HG03558 (cell line): ENCODE results near the gene CTSE.

Experiments
- ATAC-seq: cut with Tn5 transposase; IDR thresholded peaks from one replicate; pipeline ENCODE4 v1.9.1; 2021; ENCODE audit warnings: moderate number of reproducible peaks; ENCODE audit not compliant: unreplicated experiment; ENCODE audit errors: extremely low read depth

Gene CTSE

GRCh38 chr1:206050655-206051235, 27.1 kb upstream of the CTSE start:
- ATAC-seq: peak; percentile 61

- no peak for ATAC-seq
Observed at GRCh38 chr1:206049919-206050600, 26.4 kb upstream of the CTSE start.

- peak; percentile 32 for ATAC-seq
Observed at GRCh38 chr1:206049293-206049692, 25.6 kb upstream of the CTSE start.

DNA sequence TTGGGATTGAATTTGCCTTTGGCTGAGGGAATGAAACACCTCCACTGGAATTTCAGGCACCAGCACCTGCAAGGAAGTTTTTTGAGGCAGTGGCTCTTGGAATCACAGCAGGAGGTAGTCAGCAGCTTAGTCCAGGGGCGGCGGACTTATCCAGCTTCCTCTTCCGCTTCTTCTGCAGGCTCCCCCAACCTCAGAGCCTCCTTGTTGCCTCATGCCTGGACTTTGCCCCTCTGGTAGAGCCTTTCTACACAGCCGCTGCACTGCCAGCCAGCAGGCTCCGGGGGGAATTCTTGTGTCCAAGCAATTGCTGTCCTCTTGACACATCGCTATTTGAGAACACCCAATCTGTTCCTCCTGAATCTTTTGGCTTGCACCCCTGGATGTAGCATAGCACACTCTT, 24.9 kb upstream of the CTSE start:
- ATAC-seq: no peak

GRCh38 chr1:206047271-206047670, 23.6 kb upstream of the CTSE start:
- no peak for ATAC-seq

DNA sequence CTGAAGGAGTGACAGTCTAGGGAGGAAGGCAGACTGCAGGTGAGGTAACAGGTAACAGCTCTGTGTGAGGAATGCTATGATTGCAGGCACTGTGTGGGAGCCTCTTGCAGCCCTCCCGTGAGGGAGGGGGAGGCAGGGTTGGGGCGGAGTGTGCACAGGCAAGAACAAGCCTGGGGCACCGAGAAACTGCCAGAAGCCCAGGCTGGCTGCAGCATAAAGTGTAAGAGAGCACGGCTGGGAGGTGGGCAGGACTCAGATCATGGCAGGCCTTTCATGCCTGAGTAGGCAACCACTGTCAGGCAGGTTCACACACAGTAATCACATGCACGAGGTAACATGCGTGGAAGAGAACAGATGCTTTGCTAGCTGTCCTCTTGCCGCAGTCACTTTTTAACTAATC, 17.9 kb upstream of the CTSE start:
- ATAC-seq: no peak

DNA sequence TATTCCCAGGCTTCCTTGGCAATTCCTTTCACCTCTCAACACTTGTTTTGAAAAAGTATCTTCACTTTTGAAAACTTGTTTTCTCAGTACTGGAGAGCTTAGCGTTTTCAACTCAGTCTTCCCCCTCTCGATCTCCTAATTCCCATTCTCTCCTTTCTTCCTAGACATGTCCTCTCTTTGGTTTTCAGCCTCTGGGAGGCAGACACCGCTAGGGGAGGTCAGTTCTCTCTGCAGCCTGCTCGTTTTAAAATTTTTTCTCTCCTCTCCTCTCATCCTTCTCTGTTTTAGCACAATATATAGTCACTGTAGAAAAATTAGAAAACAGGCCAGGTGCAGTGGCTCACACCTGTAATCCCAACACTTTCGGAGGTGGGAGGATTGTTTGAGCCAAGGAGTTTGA, 16.6 kb upstream of the CTSE start:
- no peak for ATAC-seq

DNA sequence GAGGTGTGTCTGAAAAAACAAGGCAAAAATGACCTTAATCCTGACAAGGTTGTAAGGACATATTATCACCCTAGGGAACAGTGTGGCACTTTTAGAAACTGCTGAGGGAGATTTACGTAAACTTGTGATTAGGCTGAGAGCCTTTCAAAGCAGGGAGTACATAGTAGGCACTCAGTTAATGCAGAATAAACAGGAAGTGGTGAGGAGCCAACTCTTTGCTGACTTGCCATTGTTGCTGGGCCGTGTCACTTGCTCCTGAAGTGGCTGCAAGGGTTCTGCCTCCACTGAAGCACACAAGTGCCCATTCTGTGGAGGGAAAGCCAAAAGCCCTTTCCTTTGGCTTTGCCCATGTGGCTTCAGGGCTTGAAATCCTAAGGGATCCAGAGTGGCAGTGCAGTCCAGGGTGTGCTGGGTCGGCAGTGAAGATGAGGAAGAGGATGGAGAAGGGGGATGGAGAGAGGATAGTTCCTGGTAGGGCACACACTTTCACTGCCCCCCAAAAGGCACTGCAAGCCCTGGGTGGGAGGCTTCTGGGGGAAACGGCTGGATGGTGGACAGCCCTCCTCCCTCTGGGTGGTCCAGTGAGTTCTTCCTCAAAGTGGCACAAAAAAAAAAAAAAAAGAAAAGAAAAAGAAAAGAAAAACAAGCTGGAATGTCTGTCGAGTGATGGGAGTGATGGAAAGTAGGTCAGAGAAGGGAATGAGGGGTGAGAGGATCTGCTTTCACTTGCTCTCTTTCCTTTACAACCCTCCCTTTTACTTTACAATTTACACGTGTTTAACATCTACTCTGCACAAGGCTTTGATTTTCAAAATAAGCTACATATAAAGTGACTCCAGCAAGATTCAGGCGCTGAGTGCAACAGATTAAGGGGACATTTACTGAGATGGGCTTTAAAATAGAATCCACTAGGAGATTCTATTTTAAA, 15.6 kb upstream of the CTSE start:
- ATAC-seq: no peak

- ATAC-seq: no peak
Observed at GRCh38 chr1:206037581-206037980, 13.9 kb upstream of the CTSE start.

GRCh38 chr1:206036663-206037455, 13.2 kb upstream of the CTSE start:
- ATAC-seq: no peak

DNA sequence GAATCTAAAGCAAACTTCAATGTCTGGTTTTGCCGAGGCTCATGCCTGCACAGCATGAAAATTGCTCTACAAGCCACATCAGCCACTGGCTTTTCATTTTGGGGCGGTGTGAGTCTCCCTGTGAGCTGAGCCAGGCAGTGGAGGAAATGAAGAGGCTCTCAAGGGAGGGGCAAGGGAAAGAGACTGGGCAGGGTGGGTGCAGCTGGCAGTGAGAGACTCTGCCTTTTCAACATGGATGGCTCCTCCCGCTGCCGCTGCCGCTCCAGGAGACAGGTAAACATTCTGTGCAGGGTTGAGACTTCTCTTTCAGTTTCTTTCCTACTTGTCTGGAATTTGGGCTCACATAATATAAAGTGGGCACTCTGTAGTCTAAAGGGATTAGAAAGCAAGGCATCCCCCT, 11.3 kb upstream of the CTSE start:
- ATAC-seq: no peak

DNA sequence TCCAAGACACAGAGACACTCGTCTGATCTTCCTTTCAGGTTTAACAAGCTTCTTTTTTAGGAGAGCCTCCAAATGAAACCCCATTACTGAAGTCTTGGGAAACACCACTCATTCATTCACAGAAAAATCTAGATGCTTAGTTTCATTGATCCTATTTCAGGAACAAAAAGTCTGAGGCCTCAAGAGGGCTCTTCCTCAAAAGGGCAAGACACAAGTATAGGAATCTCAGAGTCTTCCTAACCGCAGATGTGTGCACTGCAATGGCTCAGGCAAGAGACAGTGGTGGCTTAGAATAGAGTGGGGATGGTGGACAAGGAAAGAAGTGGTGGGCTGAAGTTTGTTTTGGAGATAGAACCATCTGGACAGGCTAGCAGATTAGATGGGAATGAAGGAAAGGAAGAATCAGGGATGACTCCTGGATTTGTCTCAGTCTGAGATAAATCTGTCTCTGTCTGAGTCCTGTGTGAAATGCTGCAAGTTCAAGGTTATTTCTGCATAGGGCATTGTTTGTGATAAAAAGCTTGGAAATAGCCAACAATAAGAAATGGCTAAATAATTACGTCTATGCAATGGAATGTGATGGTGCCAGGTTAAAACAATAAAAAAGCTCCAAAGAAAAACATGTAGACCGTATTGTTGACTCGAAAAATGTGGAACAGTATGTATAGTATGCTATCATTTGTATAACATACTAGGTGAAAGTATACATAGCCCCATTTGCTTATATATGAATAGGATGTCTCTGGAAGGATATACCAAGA, 8.9 kb upstream of the CTSE start:
- ATAC-seq: no peak

GRCh38 chr1:206030714-206031113, 7.0 kb upstream of the CTSE start:
- ATAC-seq: peak; percentile 64

DNA sequence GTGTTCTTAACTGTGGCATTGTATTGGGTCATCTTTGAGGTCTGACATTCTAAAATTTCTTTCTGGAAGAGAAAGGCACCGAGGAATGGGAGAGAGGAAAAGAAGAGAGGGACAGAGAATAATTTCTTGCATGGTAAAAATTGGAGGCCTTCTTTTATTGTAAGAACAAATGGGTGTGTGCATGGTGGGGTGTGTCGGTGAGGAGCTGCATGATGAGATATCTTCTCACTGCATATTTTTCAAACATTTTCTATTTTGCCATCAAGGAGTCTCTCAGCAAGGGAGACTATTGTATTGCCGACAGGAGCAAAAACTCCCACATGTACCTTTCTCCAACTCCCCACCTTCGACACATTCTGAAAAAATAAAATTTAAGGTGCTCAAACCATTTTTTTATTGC, 6.5 kb upstream of the CTSE start:
- no peak for ATAC-seq

- no peak for ATAC-seq
Observed at GRCh38 chr1:206029484-206029883, 5.8 kb upstream of the CTSE start.

- no peak for ATAC-seq
Observed at GRCh38 chr1:206025283-206025820, 1.7 kb upstream of the CTSE start.

GRCh38 chr1:206022766-206023165, 929 bp downstream of the CTSE start:
- no peak for ATAC-seq

DNA sequence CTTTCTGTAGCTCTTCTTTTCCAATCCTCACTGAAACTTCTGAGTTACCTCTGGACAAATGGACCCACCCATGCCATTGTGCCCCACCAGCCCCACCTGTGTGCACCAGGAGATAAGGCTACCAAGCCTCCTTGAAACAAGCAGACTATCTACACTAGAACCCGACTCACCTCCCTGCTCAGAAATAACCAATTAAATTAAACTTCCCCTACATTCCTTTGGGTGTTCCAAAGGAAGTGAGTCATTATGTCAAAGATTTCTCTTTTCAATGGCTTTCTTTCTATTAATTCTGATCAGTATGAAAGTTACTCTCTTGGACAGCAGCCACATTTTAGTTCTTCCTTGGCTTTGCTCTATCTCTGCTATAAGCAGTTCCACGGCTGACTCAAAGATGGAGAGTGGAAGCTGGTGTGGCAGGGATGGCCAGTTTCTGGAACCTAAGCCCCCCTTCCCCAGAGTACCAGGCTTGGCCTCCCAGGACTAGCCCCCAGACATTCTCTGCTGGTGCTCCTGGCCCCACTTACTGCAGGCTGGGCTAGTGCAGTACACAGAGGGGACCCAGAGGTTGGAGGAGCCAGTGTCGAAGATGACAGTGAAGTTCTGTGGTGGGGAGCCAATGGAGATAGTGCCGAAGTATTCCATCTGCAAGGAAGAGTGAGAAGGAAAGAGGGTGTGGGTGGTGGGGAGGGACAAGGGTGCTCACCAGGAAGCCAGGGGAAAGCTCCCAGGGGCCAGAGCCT, 1.9 kb downstream of the CTSE start:
- no peak for ATAC-seq
